ENCODE results near the gene SRGAP2C.
A peak's percentile ranks its signal among the peaks of the same experiment; 100 is the strongest.
"Not testable (repeated sequence)": the region's sequence is repeated elsewhere in the genome, so short reads cannot be mapped to it uniquely, and the experiment has no call there.

SRGAP2C gene

DNA sequence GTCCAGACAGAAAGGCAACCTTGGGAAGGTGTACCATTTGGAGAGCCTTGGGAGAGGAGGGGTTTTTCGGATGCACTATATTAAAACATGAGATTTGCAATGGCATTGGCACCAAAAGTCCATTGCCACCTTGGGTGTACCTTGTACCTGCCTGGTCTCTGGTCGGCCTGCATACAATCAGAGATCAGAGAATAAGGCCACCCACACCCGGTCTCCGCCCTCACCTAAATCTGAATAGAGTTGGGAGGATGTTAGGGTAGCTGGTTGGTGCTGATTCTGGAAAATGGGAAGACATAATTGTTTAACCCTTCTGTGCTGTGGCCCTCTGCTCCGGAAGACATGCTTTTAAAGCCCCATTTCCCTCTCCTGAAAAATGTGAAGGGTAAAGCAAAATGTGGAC lies 3.1 kb downstream of the SRGAP2C start:
- DNase-seq = not testable (repeated sequence)

DNA sequence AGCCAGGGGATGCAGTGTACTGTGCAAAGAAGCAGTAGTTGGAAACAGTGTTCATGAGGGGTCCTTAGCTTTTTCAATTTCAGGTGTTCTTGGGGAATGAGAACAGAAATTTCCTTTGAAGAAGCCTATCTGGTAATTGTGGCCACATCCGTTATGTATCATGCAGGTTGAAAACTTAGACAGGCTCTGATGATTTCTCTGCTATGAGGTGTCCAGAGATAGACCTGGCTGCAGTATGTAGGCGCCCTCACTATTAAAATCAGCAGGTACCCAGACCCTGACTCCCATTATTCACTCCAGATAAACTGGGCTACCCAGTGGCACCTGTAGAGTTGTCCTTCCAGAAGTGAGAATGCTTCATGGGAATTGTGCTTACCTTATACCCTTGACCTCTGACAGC lies 7.7 kb downstream of the SRGAP2C start:
- not testable (repeated sequence) for DNase-seq

DNA sequence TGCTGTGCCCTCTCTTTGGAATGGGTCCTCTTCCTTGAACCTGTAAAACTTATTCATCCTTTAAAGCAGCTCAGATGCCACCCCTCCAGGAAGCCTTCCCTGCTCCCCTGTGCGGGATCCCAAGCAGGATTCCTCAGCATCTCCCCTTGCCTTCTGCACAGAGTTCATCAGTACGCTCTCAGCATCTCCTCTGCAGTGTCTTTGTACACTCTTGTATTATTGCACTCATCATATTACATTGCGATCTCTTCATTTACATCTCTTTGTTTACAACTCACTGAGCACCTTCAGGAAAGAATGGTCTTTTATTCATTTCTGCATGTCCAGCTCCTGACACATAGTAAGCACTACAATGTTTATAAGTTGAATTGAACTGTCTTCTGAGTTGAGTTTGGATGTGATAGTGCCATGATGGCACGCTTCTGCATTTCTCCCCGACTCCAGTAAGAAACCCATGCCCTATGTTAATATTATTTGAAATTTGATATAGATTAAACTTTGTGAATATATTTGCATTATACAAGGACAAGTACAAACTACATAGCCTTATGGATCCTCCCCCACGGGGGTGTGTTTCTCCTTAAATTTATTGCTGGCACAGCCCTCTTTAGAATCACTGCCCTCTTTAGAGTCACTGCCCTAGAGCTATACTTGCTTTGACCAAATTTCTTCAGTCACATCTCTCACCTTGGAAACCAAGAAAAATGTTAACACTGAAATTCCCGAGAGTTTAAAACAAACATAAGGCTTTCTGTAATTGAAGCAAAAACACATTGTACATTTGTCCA lies 12.5 kb downstream of the SRGAP2C start:
- DNase-seq = not testable (repeated sequence)

DNA sequence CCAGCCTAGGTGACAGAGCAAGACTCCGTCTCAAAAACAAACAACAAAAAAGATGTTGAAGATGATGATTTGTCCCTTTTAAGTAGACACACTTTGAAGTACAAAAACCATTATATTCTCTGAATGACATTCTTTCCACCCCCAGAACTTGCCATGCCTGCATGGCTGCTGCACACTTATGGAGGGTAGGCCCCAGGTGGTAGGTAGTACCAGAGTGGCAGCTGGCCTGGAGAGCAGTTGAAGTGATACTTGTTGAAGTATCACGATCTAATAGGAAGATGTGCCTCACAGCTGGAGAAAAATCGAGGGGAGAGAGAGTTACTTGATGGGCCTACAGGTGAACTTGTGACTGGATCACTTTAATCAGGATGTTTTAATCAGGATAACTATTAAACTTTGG lies 15.0 kb downstream of the SRGAP2C start:
- not testable (repeated sequence) for DNase-seq

DNA sequence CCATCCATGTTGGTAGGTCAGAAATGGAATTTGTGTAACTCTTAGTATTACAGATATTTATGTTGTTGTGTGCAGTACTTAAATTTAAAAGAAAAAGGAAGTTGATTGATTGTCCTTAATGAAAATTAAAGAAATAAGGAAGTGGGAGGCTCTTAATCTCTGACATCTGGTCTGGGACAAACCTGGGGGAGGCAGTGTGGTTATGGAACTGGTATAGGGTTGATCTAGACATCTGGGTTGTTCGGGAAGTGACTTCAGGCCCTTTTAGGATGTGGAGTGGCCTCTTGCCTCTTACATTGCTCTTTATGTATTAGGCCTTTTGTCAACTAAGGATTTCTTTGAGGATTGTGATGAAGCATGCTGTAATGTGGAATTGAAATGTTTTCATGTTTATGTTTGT lies 15.5 kb downstream of the SRGAP2C start:
- DNase-seq = not testable (repeated sequence)

DNA sequence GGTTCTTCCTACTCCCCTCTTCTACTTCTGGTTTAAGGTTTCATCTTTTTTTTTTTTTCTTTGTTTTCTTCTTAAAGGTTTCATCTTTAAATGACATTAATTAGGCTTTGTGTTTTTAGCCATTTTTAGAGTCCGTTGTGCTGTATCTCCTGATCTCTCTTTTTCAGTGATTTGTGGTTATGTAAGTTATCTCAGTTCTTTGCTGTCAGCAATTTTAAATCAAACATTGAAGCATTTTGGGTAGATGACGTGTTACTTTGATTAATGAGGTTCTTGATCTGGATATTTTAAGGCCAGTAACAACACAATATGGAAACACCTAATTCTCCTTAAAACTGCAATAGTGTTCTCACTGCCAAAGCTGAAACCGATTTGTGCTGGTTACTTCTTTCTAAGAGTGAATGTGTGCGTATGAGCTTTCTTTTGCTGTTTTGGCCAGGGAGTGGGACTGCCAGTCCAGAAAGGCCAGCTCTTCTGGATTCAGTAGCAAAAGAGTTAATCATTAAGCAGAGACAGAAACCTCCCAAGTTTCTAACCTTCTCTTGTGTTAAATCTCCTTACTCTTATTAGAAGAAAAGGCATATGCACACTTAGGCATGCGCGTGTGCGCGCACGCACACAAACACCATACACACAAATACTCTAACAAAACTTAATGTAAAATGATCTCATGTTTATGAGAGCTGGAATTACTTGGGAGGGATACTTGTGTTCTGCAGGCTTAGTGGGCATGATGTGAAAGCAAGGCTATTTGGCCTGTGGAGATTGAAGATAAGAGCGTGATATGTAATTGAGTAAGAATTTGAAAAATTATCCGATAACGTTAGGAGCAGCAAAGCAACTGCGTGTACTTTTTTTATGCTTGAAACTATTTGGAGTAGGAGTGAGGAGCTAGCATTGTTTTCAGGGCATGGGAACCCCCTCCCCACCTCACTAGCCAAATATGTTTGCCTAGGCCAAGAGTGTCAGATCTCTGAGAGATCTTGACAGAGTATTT lies 16.5 kb downstream of the SRGAP2C start:
- DNase-seq = peak; percentile 5

DNA sequence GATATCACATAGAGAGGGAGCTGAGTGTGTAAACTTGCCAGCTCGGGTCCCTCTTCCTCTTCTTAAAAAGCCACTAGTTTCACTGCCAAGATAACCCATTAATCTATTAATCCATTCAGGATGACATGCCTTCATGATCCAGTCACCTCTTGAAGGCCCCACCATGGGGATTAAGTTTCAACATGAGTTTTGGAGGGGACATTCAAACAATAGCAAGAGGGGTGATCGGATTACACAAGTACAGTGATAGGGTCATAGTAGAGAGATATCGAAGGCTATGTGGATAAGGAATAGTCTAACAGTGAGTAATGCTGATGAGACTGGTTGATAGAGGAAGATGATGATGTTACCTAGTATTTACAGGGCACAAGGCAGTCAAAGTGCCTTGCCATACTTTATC lies 18.2 kb downstream of the SRGAP2C start:
- DNase-seq = not testable (repeated sequence)

DNA sequence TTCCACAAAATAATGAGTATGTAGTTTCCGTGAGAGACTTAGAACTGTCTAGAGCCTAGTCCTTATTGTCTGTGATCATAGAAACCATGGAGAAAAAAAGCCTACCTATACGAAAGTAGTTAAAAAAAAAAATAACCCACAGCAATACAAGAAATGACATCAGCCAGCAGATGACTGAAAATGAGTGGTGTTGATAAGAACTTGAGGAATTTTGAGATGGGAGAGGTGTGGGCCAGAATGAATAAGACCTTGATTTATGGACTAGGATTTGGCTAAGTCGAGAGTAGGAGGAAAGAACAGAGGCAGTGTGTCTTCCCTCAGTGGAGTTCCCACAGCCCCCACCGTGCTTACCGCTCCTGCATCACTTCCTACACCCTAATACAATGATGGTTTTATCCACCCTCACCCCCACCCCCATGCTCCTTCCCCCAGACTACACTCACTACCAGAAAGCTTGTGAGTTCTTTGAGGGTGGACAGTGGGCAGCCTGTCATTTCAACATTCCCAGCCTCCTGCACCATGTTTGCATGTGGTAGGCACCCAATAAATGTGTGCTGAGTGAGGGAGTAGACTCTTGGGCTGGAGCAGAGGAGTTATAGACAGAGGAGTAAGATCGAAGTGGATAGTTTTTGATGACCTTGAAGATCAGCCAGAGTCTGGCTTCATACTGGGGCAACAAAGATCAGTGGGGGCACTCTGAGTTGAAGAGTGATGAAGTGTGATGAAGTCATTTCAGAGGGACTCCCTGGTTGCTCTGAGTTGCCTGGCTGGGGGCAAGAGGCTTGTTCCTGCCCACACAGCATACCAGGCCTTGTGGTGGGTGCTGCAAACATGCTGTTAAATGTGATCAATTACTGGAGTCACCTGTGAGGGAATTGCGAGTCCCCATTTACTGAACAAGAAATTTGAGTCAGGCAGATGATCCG lies 21.3 kb downstream of the SRGAP2C start:
- DNase-seq = peak; percentile 6

DNA sequence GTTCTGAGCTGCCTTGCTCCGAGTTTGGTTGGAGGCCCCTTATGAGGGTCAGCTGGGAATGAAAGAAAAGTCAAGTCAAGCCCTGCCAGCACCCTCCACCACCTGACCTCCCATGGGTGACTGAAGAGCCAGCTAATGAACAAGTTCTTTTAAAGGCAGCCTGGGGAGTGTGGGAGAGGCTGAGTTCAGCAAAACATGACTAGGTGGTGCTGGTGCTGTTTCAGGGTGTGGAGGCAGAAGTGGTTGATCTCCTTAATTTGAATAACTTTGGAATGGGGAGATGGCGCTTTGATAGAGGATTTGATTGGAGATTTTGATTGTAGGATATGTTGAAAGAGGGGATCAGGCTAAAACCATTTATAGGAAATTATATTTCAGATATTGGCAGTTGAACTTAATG lies 22.6 kb downstream of the SRGAP2C start:
- not testable (repeated sequence) for DNase-seq

DNA sequence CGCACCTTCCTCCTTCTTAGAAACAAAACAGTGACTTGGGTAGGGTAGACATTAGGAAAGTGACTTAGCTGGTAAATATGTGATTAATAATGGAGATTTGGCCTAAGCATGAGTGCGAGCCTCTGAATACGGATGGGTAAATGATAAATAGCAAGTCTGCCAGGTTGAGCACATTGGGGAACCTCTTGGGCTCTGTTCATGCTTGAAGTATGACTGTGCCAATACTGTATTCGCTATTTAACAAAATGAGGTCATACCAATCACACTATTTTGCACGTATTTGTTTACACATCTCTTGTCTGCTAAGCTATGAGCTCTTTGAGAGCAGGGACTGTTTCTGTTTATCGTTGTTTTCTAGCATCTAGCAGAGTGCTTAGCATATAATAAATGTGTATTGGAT lies 23.6 kb downstream of the SRGAP2C start:
- not testable (repeated sequence) for DNase-seq

DNA sequence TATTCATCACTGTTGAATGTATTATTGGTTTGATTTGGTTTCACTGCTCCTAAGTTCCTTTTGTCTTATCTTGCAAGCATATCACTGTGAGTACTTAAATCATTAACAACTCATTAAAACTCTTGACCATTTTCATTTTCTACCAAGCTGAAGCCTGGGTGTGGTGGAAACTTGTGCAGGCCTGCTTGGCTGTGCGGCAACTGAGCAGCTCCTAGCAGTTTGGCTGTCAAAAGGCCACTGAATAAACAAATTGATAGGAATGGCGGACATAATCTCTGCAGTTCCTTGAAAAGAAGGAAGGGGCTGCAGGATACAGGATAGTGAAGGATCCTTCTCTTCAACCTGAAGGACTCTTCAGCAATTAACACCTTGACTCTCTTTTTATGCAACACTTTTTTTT lies 26.0 kb downstream of the SRGAP2C start:
- DNase-seq = not testable (repeated sequence)

DNA sequence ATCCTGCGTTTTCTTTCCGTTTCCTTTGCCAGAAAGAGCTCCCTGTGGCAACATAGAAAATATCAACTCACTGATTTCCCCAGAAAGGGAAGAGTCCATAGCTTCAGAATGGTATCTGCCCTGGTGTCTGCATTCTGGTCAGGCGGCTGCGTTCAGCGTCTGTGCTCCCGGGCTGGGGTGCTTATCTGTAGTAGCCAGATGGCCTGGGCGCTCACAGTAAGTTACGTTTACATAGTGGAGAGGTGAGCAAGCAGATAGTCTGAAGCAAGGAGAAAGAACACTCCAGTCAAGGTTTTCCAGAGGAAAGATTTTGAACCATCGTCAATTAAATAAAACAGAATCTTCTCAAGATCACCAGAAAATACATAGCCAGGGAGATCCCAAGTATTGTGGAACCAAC lies 28.7 kb downstream of the SRGAP2C start:
- not testable (repeated sequence) for DNase-seq

DNA sequence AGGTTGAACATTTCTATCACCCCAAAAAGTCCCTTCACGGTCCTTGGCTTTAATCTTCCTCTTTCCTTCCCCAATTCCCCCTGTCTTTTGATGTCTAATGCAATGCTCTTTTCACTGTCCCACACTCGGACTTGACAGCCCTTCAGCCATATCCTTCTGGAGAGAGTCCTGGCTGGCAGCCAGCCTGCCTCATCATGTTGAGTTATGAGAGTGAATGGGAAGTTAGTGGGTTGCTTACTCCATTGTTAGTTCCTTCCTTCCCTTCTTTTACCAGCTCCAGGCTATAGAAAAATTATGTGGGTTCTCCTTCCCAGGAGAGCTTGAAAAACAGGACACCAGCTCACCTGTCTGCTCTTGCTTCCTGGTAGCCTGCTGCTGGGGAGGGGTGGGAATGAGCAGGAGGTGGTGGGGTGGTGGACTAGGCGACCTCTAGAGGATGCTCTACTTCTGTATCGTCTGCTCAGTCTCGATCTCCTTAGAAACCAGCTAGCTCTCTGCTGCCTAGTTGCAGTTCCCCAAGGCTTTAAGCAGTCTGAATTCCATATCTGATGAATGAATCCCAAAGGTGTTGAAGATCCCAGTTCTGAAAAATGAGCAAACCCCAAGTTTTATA lies 29.9 kb downstream of the SRGAP2C start:
- DNase-seq = not testable (repeated sequence)

DNA sequence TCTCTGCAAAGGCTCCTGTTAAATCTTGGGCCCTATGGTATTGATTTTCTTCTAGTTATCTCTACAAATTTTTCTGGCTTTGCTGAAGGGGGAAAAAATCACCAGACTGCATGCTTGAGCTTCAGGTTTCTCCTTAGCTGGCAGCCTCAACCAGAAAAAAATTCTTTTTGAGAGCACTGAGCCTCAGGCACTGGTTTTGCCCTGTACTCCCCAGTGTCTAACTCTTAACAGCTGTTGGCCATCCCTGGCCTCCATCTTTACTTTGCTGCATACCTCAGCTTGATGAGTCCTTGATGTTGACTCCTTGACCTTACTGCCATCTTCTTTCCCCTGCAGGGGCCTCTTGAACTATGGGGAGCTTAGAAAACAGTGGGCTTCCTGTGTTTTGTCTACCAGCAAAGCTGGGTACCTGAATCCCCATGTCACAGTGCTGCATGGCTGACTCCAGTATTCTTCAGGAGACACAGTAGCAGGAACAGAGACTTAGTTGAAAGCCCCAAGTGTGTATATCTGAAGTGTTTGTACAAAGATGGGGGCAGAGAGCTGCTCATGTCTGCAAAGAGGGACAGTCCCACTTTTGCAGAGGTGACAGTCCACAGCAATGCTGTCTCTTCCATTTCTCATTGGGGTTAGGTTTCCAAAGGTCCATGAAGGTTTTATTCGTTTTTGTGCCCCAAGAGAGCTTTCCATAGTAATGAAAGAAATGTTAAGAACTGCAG lies 31.1 kb downstream of the SRGAP2C start:
- not testable (repeated sequence) for DNase-seq

DNA sequence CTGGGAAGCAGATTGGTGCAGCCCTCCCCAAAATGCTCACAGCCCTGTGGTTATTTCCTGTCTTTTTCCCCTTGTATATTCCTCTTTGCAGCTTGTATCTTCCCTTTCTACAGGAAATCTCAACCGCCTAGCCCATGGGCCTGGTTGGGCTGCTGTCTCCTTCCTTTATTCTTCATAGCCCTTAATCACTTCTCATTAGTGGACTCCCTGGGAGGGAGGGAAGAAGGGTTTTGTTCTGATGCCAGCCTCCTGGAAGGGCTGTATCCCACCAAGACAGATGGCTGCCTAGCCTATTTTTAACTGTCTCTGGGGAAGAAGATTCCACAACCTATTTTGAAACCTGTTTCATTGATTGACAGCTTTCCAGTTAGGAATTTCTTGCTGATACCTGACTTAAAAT lies 31.9 kb downstream of the SRGAP2C start:
- not testable (repeated sequence) for DNase-seq

DNA sequence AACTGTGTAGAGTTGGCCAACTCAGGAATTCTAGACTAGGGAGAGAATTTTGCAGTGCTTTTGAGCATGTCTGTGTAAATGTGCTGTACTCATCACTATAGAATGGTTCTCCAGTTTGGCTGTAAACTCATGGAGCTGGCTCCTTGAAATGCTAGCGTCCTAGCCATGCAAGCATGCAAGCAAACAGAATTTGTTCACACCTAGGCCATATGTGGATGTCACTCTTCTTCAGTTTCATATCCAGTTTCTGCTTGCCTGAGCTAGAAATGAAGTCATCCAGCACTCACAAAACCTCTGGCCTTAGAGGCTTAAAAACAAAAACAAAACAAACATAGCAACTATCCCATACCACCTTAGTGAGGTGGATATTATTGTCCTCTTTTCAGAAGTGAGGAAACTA lies 37.0 kb downstream of the SRGAP2C start:
- DNase-seq = not testable (repeated sequence)

DNA sequence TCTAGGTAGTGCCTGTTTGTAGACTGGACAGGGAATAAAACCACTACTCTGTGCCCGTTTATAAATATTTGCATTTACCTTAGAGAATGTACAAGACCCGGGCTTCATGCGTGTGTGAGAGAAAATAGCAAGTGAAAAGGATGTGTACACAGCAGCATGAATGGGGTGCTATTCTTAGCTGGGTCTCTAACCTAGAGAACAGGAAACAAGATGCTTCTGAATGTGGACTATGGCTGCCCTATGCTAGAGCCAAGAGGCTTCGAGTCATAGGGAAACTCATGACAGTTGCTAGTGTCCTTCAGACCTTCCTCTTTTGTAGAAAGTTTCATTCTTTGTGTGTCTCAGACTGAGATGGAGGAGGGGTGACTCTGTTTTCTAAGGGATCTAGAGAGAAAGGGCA lies 39.9 kb downstream of the SRGAP2C start:
- not testable (repeated sequence) for DNase-seq

DNA sequence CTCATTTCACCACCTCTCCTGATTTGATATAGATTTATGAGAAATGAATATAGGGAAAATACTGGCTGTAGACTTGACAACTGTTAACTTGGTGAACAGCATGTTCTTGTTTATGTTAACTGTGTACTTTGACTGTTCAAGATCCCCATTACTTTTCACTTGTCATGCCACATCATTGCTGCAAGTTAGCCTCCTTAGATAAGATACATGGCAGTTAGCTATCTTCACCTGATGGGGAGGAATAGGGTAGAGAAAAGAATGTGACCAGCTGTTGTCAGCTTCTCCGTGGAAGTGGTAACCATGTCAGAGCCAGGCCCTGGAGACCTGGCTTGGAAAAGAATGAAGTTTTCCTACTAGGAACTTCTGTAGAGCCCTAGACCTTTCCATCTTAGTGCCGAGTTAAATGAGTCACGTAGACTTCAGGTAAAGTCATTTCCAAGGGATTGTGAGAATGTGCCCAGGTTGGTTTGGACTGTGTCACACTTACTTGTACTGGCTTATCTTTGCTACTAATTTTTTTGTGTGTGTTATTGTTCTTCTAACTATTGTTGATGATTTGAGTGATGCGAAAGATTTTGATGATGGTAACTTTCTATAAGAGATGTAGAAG lies 41.6 kb downstream of the SRGAP2C start:
- DNase-seq = not testable (repeated sequence)

DNA sequence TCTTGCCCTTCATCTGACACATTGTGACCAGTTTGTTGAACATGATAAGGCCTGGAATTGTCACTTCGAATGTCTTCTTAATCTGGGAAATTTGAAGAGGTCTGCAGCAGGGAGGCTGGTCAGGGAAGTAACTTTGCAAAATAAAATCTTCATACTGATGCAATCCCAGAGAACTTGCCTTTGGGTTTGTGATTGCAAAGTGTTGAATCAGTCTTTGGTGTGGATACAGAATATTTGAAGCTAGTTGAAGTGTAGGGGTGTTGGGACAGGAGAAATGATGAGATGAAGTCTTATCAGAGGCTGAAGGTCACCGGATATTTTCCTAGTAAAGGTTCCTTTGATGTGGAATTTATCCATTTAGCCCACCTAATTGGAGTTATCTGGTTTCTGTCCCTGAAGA lies 42.1 kb downstream of the SRGAP2C start:
- not testable (repeated sequence) for DNase-seq

DNA sequence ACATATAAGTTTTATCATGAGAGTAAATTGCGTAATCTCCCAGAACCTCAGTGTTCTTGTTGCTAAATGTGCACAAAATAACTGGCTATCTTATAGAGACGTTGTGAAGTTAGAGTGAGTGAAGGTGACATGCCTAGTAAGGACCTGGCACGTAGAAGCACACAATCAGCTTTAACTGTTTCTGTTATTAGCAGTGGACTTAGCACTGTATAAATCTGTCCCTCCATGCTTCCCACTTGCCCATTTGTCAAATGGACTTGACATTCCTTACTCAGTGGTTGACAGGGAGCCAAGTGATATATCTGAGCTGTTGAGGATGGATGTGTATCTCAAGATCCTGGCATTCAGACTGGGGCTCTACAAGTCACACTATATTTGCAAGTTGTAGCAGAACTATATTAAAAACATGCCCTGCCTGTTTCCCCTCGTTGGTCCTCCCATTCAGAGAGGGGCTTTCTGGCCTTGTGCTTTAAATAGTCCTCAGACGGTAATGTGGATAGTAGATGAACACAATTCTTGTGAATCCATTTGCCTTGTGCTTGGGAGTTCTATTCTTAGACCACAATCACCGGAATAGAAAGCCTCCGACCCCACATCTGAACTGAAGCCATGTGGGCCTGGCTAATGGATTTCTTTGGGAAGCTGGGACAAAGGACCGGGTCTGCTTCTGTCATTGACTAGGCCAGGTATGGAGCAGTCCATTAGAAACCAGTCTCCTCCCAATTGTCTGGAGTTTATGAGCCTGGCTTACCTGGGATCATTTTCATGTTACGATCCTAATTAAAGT lies 43.0 kb downstream of the SRGAP2C start:
- DNase-seq = not testable (repeated sequence)
